Measurements from ENCODE around the gene SLC44A2.

The SLC44A2 gene

DNA sequence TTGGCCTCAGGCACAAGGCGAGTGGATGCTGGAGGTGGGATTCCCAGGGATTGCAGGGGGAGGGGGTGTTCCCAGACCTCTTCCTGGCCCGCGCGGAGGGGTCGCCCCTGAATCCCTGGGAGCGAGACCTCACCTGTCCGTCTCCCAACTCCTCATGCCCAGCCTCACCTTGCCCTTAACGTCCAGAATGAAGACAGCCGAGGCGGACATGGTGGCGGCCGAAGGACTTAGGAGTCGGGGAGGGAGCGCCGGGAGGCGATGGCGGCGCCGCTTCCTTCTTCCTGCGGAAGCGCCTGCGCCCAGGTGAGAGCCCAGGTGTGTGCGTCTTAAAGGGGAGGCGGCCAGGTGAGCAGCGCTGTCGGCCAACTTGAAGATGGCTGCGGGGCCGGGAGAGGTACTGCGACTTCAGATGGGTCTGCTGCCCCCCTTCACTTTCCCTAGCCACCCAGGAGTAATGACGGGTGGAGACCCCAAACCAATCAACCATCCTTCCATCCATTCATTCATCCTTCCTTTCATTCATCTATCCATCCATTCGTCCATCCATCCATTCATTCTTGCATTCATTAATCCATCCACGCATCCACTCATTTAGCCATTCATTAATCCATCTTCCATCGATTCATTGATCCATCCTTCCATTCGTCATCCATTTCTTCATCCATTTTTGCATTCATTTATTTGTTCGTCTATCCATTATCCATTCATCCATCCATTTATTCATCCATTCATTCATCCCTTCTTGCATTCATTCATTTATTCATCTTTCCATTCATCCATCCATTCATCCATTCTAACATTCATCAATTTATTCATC is 38.1 kb upstream of the SLC44A2 start, which contains the start of gene AP1M2:
Gene AP1M2, minus strand, starts transcription at position 291 of the 817 bp plus-strand sequence. Its CDS starts 81 bp downstream, at position 210.
- DNase-seq (ENCODE audit: low read depth) = no peak
- H3K4me3 ChIP-seq (ENCODE audit: control insufficient read depth, low read depth, low read length) = no peak within 1 kb of the TSS
- TF ChIP-seq, protein P1, sequence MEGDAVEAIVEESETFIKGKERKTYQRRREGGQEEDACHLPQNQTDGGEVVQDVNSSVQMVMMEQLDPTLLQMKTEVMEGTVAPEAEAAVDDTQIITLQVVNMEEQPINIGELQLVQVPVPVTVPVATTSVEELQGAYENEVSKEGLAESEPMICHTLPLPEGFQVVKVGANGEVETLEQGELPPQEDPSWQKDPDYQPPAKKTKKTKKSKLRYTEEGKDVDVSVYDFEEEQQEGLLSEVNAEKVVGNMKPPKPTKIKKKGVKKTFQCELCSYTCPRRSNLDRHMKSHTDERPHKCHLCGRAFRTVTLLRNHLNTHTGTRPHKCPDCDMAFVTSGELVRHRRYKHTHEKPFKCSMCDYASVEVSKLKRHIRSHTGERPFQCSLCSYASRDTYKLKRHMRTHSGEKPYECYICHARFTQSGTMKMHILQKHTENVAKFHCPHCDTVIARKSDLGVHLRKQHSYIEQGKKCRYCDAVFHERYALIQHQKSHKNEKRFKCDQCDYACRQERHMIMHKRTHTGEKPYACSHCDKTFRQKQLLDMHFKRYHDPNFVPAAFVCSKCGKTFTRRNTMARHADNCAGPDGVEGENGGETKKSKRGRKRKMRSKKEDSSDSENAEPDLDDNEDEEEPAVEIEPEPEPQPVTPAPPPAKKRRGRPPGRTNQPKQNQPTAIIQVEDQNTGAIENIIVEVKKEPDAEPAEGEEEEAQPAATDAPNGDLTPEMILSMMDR (IDR thresholded peaks at IDR 0.05; ENCODE audit: control insufficient read depth, insufficient read depth, low read depth, low read length, missing control alignments) = no peak

DNA sequence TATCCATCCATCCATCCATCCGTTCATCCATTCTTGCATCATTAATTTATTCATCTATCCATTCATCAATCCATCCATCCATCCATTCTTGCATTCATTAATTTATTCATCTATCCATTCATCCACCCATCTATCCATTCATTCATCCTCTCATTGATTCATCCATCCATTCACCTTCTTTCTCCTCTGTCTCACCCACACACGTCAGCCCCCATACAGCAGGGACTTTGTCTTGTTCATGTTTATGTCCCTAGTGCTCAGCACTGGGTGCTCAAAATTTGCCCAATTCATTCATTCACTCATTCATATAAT is 37.6 kb upstream of the SLC44A2 start:
- no peak for DNase-seq (ENCODE audit: low read depth)
- no peak overlapping the region for H3K4me3 ChIP-seq (ENCODE audit: control insufficient read depth, low read depth, low read length)
- TF ChIP-seq, protein P1 (IDR thresholded peaks at IDR 0.05; ENCODE audit: control insufficient read depth, insufficient read depth, low read depth, low read length, missing control alignments) = no peak

DNA sequence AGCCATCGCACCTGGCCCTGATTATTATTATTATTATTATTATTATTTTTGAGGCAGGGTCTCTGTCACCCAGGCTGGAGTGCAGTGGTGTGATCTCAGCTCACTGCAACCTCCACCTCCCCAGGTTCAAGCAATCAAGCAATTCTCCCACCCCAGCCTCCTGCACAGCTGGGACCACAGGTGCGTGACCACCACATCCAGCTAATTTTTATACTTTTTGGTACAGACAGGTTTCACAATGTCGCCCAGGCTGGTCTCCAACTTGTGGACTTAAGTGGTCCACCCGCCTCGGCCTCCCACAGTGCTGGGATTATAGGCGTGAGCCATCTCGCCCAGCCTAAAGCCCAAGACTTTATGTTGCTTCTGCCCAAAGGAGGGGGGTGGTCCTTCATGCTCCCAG is 32.2 kb upstream of the SLC44A2 start:
- no peak for DNase-seq (ENCODE audit: low read depth)
- TF ChIP-seq, protein P1 (IDR thresholded peaks at IDR 0.05; ENCODE audit: control insufficient read depth, insufficient read depth, low read depth, low read length, missing control alignments) = no peak
- H3K4me3 ChIP-seq (ENCODE audit: control insufficient read depth, low read depth, low read length) = no peak overlapping the region

DNA sequence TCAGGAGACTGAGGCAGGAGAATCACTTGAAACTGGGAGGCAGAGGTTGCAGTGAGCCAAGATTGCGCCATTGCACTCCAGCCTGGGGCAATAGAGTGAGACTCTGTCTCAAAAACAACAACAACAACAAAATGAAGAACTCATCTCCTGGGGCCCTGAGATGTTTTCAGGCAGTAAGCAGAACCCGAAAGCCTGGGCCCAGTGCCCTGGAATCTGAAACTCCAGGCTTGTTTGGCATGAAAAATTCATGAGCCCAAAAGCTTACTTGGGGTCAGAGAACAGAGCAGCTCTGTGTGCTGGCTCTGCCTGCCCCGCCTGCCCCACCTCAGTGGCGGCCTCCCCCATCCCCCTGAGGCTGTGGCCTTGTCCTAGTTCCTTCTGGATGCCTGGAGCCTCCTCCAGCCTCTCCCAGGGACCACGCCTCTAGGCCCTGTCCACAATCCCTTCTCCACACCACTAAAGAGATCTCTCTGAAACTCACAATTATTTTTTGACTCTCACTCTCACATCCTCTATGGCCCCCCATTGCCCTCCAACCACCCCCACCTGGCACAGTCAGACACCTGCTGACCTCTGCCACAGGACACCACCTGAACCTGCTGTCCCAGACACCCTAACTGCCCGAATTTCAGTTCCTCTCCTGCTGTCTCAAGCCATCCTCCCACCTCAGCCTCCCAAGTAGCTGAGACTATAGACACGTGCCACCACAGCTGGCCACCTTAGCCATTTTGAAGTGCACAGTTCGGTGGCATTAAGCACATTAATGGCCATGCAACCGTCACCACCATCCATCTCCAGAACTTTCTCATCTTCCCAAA is 31.3 kb upstream of the SLC44A2 start:
- TF ChIP-seq, protein P1 (IDR thresholded peaks at IDR 0.05; ENCODE audit: control insufficient read depth, insufficient read depth, low read depth, low read length, missing control alignments) = no peak
- no peak for DNase-seq (ENCODE audit: low read depth)
- no peak overlapping the region for H3K4me3 ChIP-seq (ENCODE audit: control insufficient read depth, low read depth, low read length)

DNA sequence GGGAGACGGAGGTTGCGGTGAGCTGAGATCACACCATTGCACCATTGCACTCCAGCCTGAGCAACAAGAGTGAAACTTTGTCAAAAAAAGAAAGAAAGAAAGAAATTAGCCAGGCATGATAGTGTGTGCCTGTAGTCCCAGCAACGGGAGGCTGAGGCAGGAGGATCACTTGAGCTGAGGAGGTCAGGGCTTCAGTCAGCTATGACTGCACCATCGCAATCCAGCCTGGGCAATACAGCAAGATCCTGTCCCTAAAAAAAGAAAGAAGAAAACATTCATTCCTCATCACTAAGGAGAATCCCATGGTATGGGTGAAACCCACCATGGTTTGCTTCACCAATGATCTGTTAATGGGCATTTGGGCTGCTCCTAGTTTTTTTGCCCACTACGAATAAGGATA is 25.2 kb upstream of the SLC44A2 start:
- H3K4me3 ChIP-seq (ENCODE audit: control insufficient read depth, low read depth, low read length) = no peak overlapping the region
- DNase-seq (ENCODE audit: low read depth) = no peak
- TF ChIP-seq, protein P1 (IDR thresholded peaks at IDR 0.05; ENCODE audit: control insufficient read depth, insufficient read depth, low read depth, low read length, missing control alignments) = no peak

DNA sequence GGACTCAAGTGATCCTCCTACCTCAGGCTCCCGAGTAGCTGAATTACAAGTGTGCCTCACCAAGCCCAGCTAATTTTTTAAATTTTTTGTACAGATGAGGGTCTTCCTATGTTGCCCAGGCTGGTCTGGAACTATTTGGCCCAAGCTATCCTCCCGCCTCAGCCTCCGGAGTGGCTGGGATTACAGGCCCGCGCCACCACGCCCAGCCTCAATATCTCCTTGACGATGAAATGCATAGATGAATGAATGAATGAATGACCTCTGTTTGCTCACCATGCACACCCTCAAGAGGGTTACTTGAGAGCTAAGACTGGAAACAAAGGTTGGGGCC is 23.4 kb upstream of the SLC44A2 start:
- TF ChIP-seq, protein P1 (IDR thresholded peaks at IDR 0.05; ENCODE audit: control insufficient read depth, insufficient read depth, low read depth, low read length, missing control alignments) = no peak
- H3K4me3 ChIP-seq (ENCODE audit: control insufficient read depth, low read depth, low read length) = no peak overlapping the region
- DNase-seq (ENCODE audit: low read depth) = no peak
